Heart left ventricle (tissue), 16 donors: ENCODE measurements around the gene TBX18. TPM values are rescaled to one million over a fixed set of nuclear protein-coding genes. Genes with fewer than 3 reads are reported as not detected.

Experiments used
- ATAC-seq, 4 donors: fragments of 200-7000 bp; cut with Tn5 transposase; one replicate each; pipeline ENCODE4 v1.9.1; 2020 to 2022; ENCODE audit warnings: moderate library complexity in 4 of 4, mild to moderate bottlenecking in 3 of 4, moderate number of reproducible peaks in 1 of 4
- DNase-seq, 5 donors: peaks; one replicate each; pipeline ENCODE4 v3.0.0-alpha.2; 2020
- H3K27ac ChIP-seq, 12 donors: fragments of 200-600 bp; sonication (generic) in 4 of 12; one replicate each; pipeline versions ENCODE4 v1.5.0 to v1.8.0; 2016 to 2022; ENCODE audit warnings: mild to moderate bottlenecking in 2 of 12
- H3K27me3 ChIP-seq, 9 donors: fragments of 200-600 bp; sonication (generic) in 2 of 9; one replicate each; pipeline versions ENCODE4 v1.5.1 to v1.8.0; 2016 to 2022; ENCODE audit warnings: mild to moderate bottlenecking in 3 of 9
- H3K36me3 ChIP-seq, 9 donors: fragments of 200-600 bp; sonication (generic) in 2 of 9; one replicate each; pipeline versions ENCODE4 v1.5.0 to v1.8.0; 2018 to 2022; ENCODE audit warnings: mild to moderate bottlenecking in 2 of 9
- H3K4me1 ChIP-seq, 12 donors: fragments of 200-600 bp; sonication (generic) in 4 of 12; one replicate each; pipeline versions ENCODE4 v1.5.0 to v1.8.0; 2016 to 2022; ENCODE audit warnings: mild to moderate bottlenecking in 3 of 12
- H3K4me3 ChIP-seq, 12 donors: fragments of 200-600 bp; sonication (generic) in 4 of 12; one replicate each; pipeline versions ENCODE4 v1.5.0 to v1.8.0; 2017 to 2022; ENCODE audit warnings: mild to moderate bottlenecking in 9 of 12, moderate library complexity in 4 of 12
- H3K9me3 ChIP-seq, 12 donors: fragments of 200-600 bp; sonication (generic) in 4 of 12; one replicate each; pipeline versions ENCODE4 v1.5.0 to v1.8.0; 2016 to 2022; ENCODE audit warnings: mild to moderate bottlenecking in 1 of 12
- POLR2A ChIP-seq, 2 donors: fragments of 450-650 bp; IDR thresholded peaks; one replicate each; pipeline ENCODE4 v1.6.1; 2017; ENCODE audit warnings: antibody characterized with exemption in 2 of 2, mild to moderate bottlenecking in 2 of 2, moderate library complexity in 2 of 2
- WGBS, 4 donors: extraction: QIAGEN DNeasy Blood & Tissue Kit in 2 of 4; methylation state at CpG; one replicate each; pipeline versions ENCODE4 v1.1.5 to v1.1.7; 2013 to 2018; 5-methylcytosine and 5-hydroxymethylcytosine counted together
- intact Hi-C, 10 donors: fragments of 100-400 bp; cut with DNase I; formaldehyde crosslinking; loops; one replicate each; pipeline versions ENCODE4 v1.11.1 to v1.14.2; 2022
- polyA plus RNA-seq, 2 donors: library from polyadenylated mRNA; stranded (reverse); fragments of 200-250 nt; gene quantifications; one replicate each; pipeline ENCODE4 v1.2.3, GENCODE V29; 2013
- total RNA-seq, 9 donors: library from RNA; depleted of rRNA in 2 of 9; stranded (reverse); fragments of >200 nt in 2 of 9; fragmentation: NEBNext Ultra II Directional in 3 of 9; extraction: Animal tissue kit (Norgen Biotek cat#: 25700) in 3 of 9; gene quantifications; one replicate each; pipeline versions ENCODE4 v1.1.0 to v1.2.4, GENCODE V29; 2016 to 2023
- TF ChIP-seq, protein P1 (sequence below), 12 donors: fragments of 200-600 bp; sonication (generic) in 4 of 12; IDR thresholded peaks; one replicate each; pipeline versions ENCODE4 v1.5.0 to v1.8.0; 2018 to 2022; ENCODE audit warnings: antibody characterized with exemption in 12 of 12, mild to moderate bottlenecking in 5 of 12
- donor health status: ischemic (EF 13 %, LVEDD 7.1; RV severe dilation, severe dysfunction).
- donor health status: healthy with polysubstance abuse.
- donor health status: DM: no; HTN: yes; CAD: no.
- donor health status: DM: no; HTN: no; CAD: no.
- donor health status: ischemic (EF 25% LVEDD 6.9; RV normal size, moderate dysfunction).
- donor health status: ischemic (EF 25% LVEDD 5.7; RV mildly dilated, moderate dysfunction).
- donor health status: healthy.
- donor health status: DM: yes; HTN: yes; CAD: no.
- donor health status: ischemic (EF 35%, LVEDD 5.7; RV mildly dilated, moderate dysfunction).
- donor health status: nonischemic (EF 11% LVEDD 7.7; RV severe dilation, severe dysfunction).
- donor health status: DM: yes; HTN: yes; CAD: no.
- donor health status: PGD.
- donor health status: ischemic (EF 29% LVEDD 5.4; RV normal size, mild dysfunction).
- donor health status: nonischemic (EF 23%, LVEDD 6.1; RV moderate dilation, normal function).

Gene TBX18
- total and polyA plus RNA-seq, 11 donors, result 1.3 to 14.9 (median 2.3) TPM

DNA sequence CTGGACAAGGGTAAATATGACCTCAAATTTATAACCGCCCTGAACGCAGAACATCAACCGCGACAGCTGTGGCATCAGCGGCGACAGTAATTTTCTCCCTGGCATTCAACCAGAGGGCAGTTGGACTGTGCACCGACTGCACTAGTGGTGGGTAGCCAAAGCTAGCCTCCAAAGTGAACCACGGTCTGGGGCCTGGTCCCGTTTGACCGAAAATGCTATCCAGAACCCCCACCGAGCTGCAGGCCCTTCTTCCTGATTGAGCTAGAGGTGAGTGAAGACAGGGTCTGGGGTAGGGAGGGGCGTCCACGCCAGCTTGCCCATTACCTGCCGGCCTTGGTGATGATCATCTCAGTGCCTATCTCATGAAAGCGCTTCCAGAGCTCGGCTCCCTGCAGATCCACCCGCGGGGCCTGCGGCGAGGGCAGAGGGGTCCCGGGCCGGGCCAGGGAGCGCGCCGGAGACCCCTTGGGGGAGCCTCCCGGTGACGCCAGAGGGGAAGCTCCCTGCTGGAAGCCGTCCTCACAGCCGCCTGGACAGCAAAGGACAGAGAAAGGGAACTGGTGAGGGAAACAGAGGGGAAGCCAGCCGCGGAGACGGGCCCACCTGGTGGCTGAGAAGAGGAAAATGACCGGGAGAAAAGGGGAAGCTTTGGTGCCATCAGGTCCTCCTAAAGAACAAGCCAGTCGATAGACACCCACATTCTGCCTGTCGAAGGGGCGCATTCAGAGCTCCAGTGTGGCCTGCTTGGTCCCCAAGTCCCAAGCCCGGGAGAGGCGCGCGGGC is 2.0 kb downstream of the TBX18 start:
- WGBS, 4 donors, result 2 to 6% (median 4%) methylated on average over 33 to 40 of the region's 40 CpGs
- H3K9me3 ChIP-seq, result no peaks in the 10 kb centered on the region
- peak overlapping the region; percentile 20 to 75 (median 62) for H3K4me3 ChIP-seq
- intact Hi-C loops, result loop anchor here in 2 of 10 donors (10.0 kb wide), 2 partner anchors 118 to 338 kb away; no protein-coding TSS in a partner anchor
- ATAC-seq, result peak in 1 of 4 donors; percentile 2
- DNase-seq, result peak in 3 of 5 donors; percentile 33 to 59 (median 55)
- no peaks in the 10 kb centered on the region for H3K36me3 ChIP-seq
- TF ChIP-seq, protein P1, sequence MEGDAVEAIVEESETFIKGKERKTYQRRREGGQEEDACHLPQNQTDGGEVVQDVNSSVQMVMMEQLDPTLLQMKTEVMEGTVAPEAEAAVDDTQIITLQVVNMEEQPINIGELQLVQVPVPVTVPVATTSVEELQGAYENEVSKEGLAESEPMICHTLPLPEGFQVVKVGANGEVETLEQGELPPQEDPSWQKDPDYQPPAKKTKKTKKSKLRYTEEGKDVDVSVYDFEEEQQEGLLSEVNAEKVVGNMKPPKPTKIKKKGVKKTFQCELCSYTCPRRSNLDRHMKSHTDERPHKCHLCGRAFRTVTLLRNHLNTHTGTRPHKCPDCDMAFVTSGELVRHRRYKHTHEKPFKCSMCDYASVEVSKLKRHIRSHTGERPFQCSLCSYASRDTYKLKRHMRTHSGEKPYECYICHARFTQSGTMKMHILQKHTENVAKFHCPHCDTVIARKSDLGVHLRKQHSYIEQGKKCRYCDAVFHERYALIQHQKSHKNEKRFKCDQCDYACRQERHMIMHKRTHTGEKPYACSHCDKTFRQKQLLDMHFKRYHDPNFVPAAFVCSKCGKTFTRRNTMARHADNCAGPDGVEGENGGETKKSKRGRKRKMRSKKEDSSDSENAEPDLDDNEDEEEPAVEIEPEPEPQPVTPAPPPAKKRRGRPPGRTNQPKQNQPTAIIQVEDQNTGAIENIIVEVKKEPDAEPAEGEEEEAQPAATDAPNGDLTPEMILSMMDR (IDR thresholded peaks at IDR 0.05), result peak in 1 of 12 donors; percentile 25
- TF ChIP-seq POLR2A (IDR thresholded peaks at IDR 0.05), result no peak
- H3K27me3 ChIP-seq, result peaks cover 9 to 88% (median 58%) of the 10 kb centered on the region in 9 donors
- peaks cover 0 to 19% (median 0%) of the 10 kb centered on the region in 12 donors for H3K4me1 ChIP-seq
- H3K27ac ChIP-seq, result peak overlapping the region; percentile 61 to 90 (median 84)

DNA sequence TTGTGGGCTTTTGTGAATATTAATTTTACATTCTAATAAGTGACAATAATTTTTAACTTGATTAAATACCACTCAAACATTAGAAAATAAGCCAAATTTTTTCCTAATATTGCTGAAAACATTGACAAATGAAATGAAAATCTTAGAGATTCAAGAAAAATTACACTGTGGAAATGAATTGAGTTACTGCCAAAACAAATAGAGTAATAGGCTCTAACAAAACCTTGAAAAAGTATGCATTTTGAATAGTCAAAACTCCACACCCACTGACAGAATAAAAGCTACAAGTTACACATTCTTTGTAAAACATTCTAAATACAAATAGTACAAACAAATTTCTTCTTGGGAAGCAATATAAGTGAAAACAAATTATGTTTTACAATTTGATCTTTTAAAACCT is 5.9 kb downstream of the TBX18 start:
- H3K27me3 ChIP-seq, result peaks cover 0 to 49% (median 20%) of the 10 kb centered on the region in 9 donors
- H3K27ac ChIP-seq, result peak overlapping the region in 3 of 12 donors; percentile 0 to 12 (median 6)
- no peak for TF ChIP-seq POLR2A (IDR thresholded peaks at IDR 0.05)
- TF ChIP-seq, protein P1 (IDR thresholded peaks at IDR 0.05), result no peak
- DNase-seq, result no peak
- no peak for ATAC-seq
- H3K4me1 ChIP-seq, result peaks cover 0 to 7% (median 0%) of the 10 kb centered on the region in 12 donors
- H3K9me3 ChIP-seq, result no peaks in the 10 kb centered on the region
- peaks cover 0 to 6% (median 0%) of the 10 kb centered on the region in 9 donors for H3K36me3 ChIP-seq
- H3K4me3 ChIP-seq, result peak overlapping the region in 2 of 12 donors; percentile 2 to 73
- intact Hi-C loops, result no loop called here

DNA sequence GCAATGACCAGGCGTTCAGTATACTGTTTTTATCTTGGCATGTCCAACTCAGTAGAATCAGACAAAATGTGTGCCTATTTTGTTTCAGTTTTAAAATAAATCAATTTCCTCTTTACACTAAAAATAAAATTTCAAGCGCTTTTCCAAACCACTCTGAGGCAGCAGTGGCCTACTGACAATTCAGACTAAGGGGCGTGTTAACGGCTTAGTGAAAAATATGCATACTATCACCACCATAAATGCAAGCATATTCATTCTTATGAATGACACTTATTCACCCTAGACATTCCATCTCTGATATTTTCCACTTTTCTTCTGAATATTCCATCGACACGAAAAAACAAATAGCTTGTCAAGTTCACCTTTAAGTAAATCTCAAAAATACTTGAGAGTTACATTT is 7.5 kb downstream of the TBX18 start:
- WGBS, 4 donors, result 79 to 82% (median 81%) methylated on average over 6 of the region's 6 CpGs
- ATAC-seq, result no peak

DNA sequence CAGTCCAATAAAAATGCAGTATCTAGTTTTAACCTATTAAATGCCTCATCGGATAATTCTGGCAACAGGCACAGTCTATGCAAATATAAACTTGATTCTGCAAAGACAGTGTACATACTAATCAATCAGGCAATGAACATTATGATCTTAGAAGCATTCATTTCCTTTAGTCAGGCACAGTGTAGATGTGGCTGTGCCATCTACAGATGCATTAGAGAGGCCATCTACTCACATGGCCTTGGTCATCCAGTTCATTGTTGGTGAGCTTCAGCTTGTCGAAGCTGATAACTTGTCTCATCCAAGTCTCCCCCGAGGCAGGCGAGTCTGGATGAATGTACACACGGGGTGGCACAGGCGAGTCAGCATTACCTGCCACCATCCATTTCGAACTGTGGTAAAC is 7.9 kb downstream of the TBX18 start:
- Histone ChIP-seq H3K4me1 (peaks cover 0 to 18% (median 0%) of the 10 kb centered on the region in 12 donors), H3K27me3 (peaks cover 0 to 29% (median under 1%) of the 10 kb centered on the region in 9 donors), H3K4me3 (peak overlapping the region in 3 of 12 donors; percentile 4 to 9 (median 7)), H3K9me3 (no peaks in the 10 kb centered on the region), H3K27ac (no peak overlapping the region), H3K36me3 (peaks cover 0 to 6% (median 0%) of the 10 kb centered on the region in 9 donors)
- intact Hi-C loops, result no loop called here
- TF ChIP-seq POLR2A (IDR thresholded peaks at IDR 0.05), result no peak
- TF ChIP-seq, protein P1 (IDR thresholded peaks at IDR 0.05), result no peak
- DNase-seq (no peak), ATAC-seq (no peak)
- WGBS, 4 donors, result 72 to 84% (median 74%) methylated on average over 7 of the region's 7 CpGs

More for the DNA sequence above, 7.5 kb downstream of the TBX18 start:
- Histone ChIP-seq H3K4me3 (peak overlapping the region in 2 of 12 donors; percentile 7 to 9), H3K27ac (no peak overlapping the region), H3K9me3 (no peaks in the 10 kb centered on the region), H3K36me3 (peaks cover 0 to 6% (median 0%) of the 10 kb centered on the region in 9 donors), H3K27me3 (peaks cover 0 to 33% (median 5%) of the 10 kb centered on the region in 9 donors), H3K4me1 (peaks cover 0 to 16% (median 0%) of the 10 kb centered on the region in 12 donors)
- intact Hi-C loops, result no loop called here
- TF ChIP-seq, protein P1 (IDR thresholded peaks at IDR 0.05), result no peak
- no peak for TF ChIP-seq POLR2A (IDR thresholded peaks at IDR 0.05)
- DNase-seq, result no peak
